ENCODE data around the gene AFF3.
"Not testable (repeated sequence)": the region's sequence is repeated elsewhere in the genome, so short reads cannot be mapped to it uniquely, and the experiment has no call there.

Gene AFF3

GRCh38 chr2:99662761-99663341, 479.5 kb downstream of the AFF3 start:
- Histone ChIP-seq H3K36me3 (ENCODE audit: control insufficient read depth, insufficient read depth, low read length) (no peaks in the 10 kb centered on the region), H3K4me1 (ENCODE audit: control insufficient read depth, insufficient read depth, low read length) (no peaks in the 10 kb centered on the region), H3K9me3 (ENCODE audit: control insufficient read depth, low read length) (no peaks in the 10 kb centered on the region), H3K4me3 (ENCODE audit: low read length) (no peak overlapping the region), H3K9ac (ENCODE audit: low read length) (no peak overlapping the region), H3K27me3 (ENCODE audit: control insufficient read depth, insufficient read depth, low read length) (no peaks in the 10 kb centered on the region)

GRCh38 chr2:99661761-99662160, 480.6 kb downstream of the AFF3 start:
- H3K4me3 ChIP-seq (ENCODE audit: low read length); H3K9ac ChIP-seq (ENCODE audit: low read length); H3K27me3 ChIP-seq (ENCODE audit: control insufficient read depth, insufficient read depth, low read length); H3K9me3 ChIP-seq (ENCODE audit: control insufficient read depth, low read length); H3K36me3 ChIP-seq (ENCODE audit: control insufficient read depth, insufficient read depth, low read length); H3K4me1 ChIP-seq (ENCODE audit: control insufficient read depth, insufficient read depth, low read length): not testable (repeated sequence)

- no peaks in the 10 kb centered on the region for H3K36me3 ChIP-seq (ENCODE audit: control insufficient read depth, insufficient read depth, low read length)
- H3K4me3 ChIP-seq (ENCODE audit: low read length) = no peak overlapping the region
- H3K9me3 ChIP-seq (ENCODE audit: control insufficient read depth, low read length) = no peaks in the 10 kb centered on the region
- H3K4me1 ChIP-seq (ENCODE audit: control insufficient read depth, insufficient read depth, low read length) = no peaks in the 10 kb centered on the region
- no peak overlapping the region for H3K9ac ChIP-seq (ENCODE audit: low read length)
- H3K27me3 ChIP-seq (ENCODE audit: control insufficient read depth, insufficient read depth, low read length) = no peaks in the 10 kb centered on the region
These were observed 481.6 kb downstream of the AFF3 start for GRCh38 chr2:99660616-99661406.

GRCh38 chr2:99659874-99660273, 482.5 kb downstream of the AFF3 start:
- Histone ChIP-seq H3K9me3 (ENCODE audit: control insufficient read depth, low read length) (no peaks in the 10 kb centered on the region), H3K27me3 (ENCODE audit: control insufficient read depth, insufficient read depth, low read length) (no peaks in the 10 kb centered on the region), H3K4me3 (ENCODE audit: low read length) (no peak overlapping the region), H3K9ac (ENCODE audit: low read length) (no peak overlapping the region), H3K4me1 (ENCODE audit: control insufficient read depth, insufficient read depth, low read length) (no peaks in the 10 kb centered on the region), H3K36me3 (ENCODE audit: control insufficient read depth, insufficient read depth, low read length) (no peaks in the 10 kb centered on the region)

- Histone ChIP-seq H3K4me3 (ENCODE audit: low read length) (no peak overlapping the region), H3K9ac (ENCODE audit: low read length) (no peak overlapping the region), H3K27me3 (ENCODE audit: control insufficient read depth, insufficient read depth, low read length) (no peaks in the 10 kb centered on the region), H3K36me3 (ENCODE audit: control insufficient read depth, insufficient read depth, low read length) (no peaks in the 10 kb centered on the region), H3K4me1 (ENCODE audit: control insufficient read depth, insufficient read depth, low read length) (no peaks in the 10 kb centered on the region), H3K9me3 (ENCODE audit: control insufficient read depth, low read length) (no peaks in the 10 kb centered on the region)
These were observed 484.6 kb downstream of the AFF3 start for GRCh38 chr2:99657691-99658258.

GRCh38 chr2:99656994-99657393, 485.4 kb downstream of the AFF3 start:
- no peaks in the 10 kb centered on the region for H3K4me1 ChIP-seq (ENCODE audit: control insufficient read depth, insufficient read depth, low read length)
- no peak overlapping the region for H3K9ac ChIP-seq (ENCODE audit: low read length)
- no peaks in the 10 kb centered on the region for H3K27me3 ChIP-seq (ENCODE audit: control insufficient read depth, insufficient read depth, low read length)
- H3K4me3 ChIP-seq (ENCODE audit: low read length) = no peak overlapping the region
- no peaks in the 10 kb centered on the region for H3K9me3 ChIP-seq (ENCODE audit: control insufficient read depth, low read length)
- no peaks in the 10 kb centered on the region for H3K36me3 ChIP-seq (ENCODE audit: control insufficient read depth, insufficient read depth, low read length)

GRCh38 chr2:99653433-99653832, 489.0 kb downstream of the AFF3 start:
- Histone ChIP-seq H3K4me1 (ENCODE audit: control insufficient read depth, insufficient read depth, low read length) (no peaks in the 10 kb centered on the region), H3K27me3 (ENCODE audit: control insufficient read depth, insufficient read depth, low read length) (no peaks in the 10 kb centered on the region), H3K9ac (ENCODE audit: low read length) (no peak overlapping the region), H3K36me3 (ENCODE audit: control insufficient read depth, insufficient read depth, low read length) (no peaks in the 10 kb centered on the region), H3K9me3 (ENCODE audit: control insufficient read depth, low read length) (no peaks in the 10 kb centered on the region), H3K4me3 (ENCODE audit: low read length) (no peak overlapping the region)

- Histone ChIP-seq H3K9ac (ENCODE audit: low read length) (no peak overlapping the region), H3K36me3 (ENCODE audit: control insufficient read depth, insufficient read depth, low read length) (no peaks in the 10 kb centered on the region), H3K4me3 (ENCODE audit: low read length) (no peak overlapping the region), H3K4me1 (ENCODE audit: control insufficient read depth, insufficient read depth, low read length) (no peaks in the 10 kb centered on the region), H3K27me3 (ENCODE audit: control insufficient read depth, insufficient read depth, low read length) (no peaks in the 10 kb centered on the region), H3K9me3 (ENCODE audit: control insufficient read depth, low read length) (no peaks in the 10 kb centered on the region)
These were observed 489.5 kb downstream of the AFF3 start for GRCh38 chr2:99652862-99653261.

- no peaks in the 10 kb centered on the region for H3K9me3 ChIP-seq (ENCODE audit: control insufficient read depth, low read length)
- no peaks in the 10 kb centered on the region for H3K4me1 ChIP-seq (ENCODE audit: control insufficient read depth, insufficient read depth, low read length)
- H3K4me3 ChIP-seq (ENCODE audit: low read length) = no peak overlapping the region
- no peaks in the 10 kb centered on the region for H3K27me3 ChIP-seq (ENCODE audit: control insufficient read depth, insufficient read depth, low read length)
- no peaks in the 10 kb centered on the region for H3K36me3 ChIP-seq (ENCODE audit: control insufficient read depth, insufficient read depth, low read length)
- no peak overlapping the region for H3K9ac ChIP-seq (ENCODE audit: low read length)
These were observed 490.3 kb downstream of the AFF3 start for GRCh38 chr2:99651930-99652670.

GRCh38 chr2:99648906-99649789, 493.2 kb downstream of the AFF3 start:
- no peaks in the 10 kb centered on the region for H3K4me1 ChIP-seq (ENCODE audit: control insufficient read depth, insufficient read depth, low read length)
- no peaks in the 10 kb centered on the region for H3K9me3 ChIP-seq (ENCODE audit: control insufficient read depth, low read length)
- no peaks in the 10 kb centered on the region for H3K36me3 ChIP-seq (ENCODE audit: control insufficient read depth, insufficient read depth, low read length)
- H3K4me3 ChIP-seq (ENCODE audit: low read length) = no peak overlapping the region
- H3K9ac ChIP-seq (ENCODE audit: low read length) = no peak overlapping the region
- H3K27me3 ChIP-seq (ENCODE audit: control insufficient read depth, insufficient read depth, low read length) = no peaks in the 10 kb centered on the region

GRCh38 chr2:99648178-99648844, 494.1 kb downstream of the AFF3 start:
- no peak overlapping the region for H3K9ac ChIP-seq (ENCODE audit: low read length)
- H3K27me3 ChIP-seq (ENCODE audit: control insufficient read depth, insufficient read depth, low read length) = no peaks in the 10 kb centered on the region
- no peaks in the 10 kb centered on the region for H3K36me3 ChIP-seq (ENCODE audit: control insufficient read depth, insufficient read depth, low read length)
- H3K4me3 ChIP-seq (ENCODE audit: low read length) = no peak overlapping the region
- H3K4me1 ChIP-seq (ENCODE audit: control insufficient read depth, insufficient read depth, low read length) = no peaks in the 10 kb centered on the region
- H3K9me3 ChIP-seq (ENCODE audit: control insufficient read depth, low read length) = no peaks in the 10 kb centered on the region

Measured in mucosa of stomach (tissue), 1 donor.